SK-N-SH treated with all-trans-retinoic acid at 6 μM for 48 hours (cell line): Measurements from ENCODE around the gene ZNF8.

Experiments
- ATAC-seq: fragments of 200-7000 bp; cut with Tn5 transposase; 3 replicates; pipeline ENCODE4 v1.9.1; 2020; ENCODE audit warnings: mild to moderate bottlenecking, moderate library complexity
- ARNTL ChIP-seq: fragments of 450-650 bp; formaldehyde crosslinking; IDR thresholded peaks from 2 replicates; pipeline ENCODE4 v1.5.0; 2020; ENCODE audit warnings: low read depth, mild to moderate bottlenecking, moderate library complexity, borderline replicate concordance
- BACH2 ChIP-seq: fragments of 250-450 bp; sonication (Bioruptor Pico); IDR thresholded peaks from 2 replicates; pipeline ENCODE4 v1.9.0; 2021; ENCODE audit warnings: mild to moderate bottlenecking, borderline replicate concordance
- CREB5 ChIP-seq: fragments of 250-450 bp; sonication (Bioruptor Pico); IDR thresholded peaks from 2 replicates; pipeline ENCODE4 v1.5.1; 2020; ENCODE audit warnings: low read depth, mild to moderate bottlenecking, moderate library complexity
- CSDC2 ChIP-seq: fragments of 250-450 bp; sonication (Bioruptor Pico); IDR thresholded peaks from 2 replicates; pipeline ENCODE4 v1.5.0; 2020; ENCODE audit warnings: mild to moderate bottlenecking, moderate library complexity
- CSRNP3 ChIP-seq: fragments of 250-450 bp; sonication (Bioruptor Pico); IDR thresholded peaks from 2 replicates; pipeline ENCODE4 v1.5.1; 2021; ENCODE audit warnings: mild to moderate bottlenecking, moderate library complexity
- ESRRG ChIP-seq: fragments of 250-450 bp; sonication (Bioruptor Pico); IDR thresholded peaks from 2 replicates; pipeline ENCODE4 v1.6.1; 2021; ENCODE audit warnings: mild to moderate bottlenecking
- GLIS3 ChIP-seq: fragments of 250-450 bp; sonication (Bioruptor Pico); IDR thresholded peaks from 2 replicates; pipeline ENCODE4 v1.5.0; 2020; ENCODE audit warnings: mild to moderate bottlenecking, moderate library complexity
- ISL1 ChIP-seq: fragments of 250-450 bp; sonication (Bioruptor Pico); IDR thresholded peaks from 2 replicates; pipeline ENCODE4 v2.1.2; 2022; ENCODE audit warnings: mild to moderate bottlenecking, moderate library complexity
- OSR1 ChIP-seq: fragments of 250-450 bp; sonication (Bioruptor Pico); IDR thresholded peaks from 2 replicates; pipeline ENCODE4 v1.8.0; 2022; ENCODE audit warnings: moderate library complexity, mild to moderate bottlenecking, inconsistent platforms
- PATZ1 ChIP-seq: fragments of 250-450 bp; sonication (Bioruptor Pico); IDR thresholded peaks from 2 replicates; pipeline ENCODE4 v1.8.0; 2020; ENCODE audit warnings: mild to moderate bottlenecking, moderate library complexity, borderline replicate concordance
- POU6F1 ChIP-seq: fragments of 250-450 bp; sonication (Bioruptor Pico); IDR thresholded peaks from 2 replicates; pipeline ENCODE4 v1.8.0; 2021; ENCODE audit warnings: low read depth, mild to moderate bottlenecking, moderate library complexity, borderline replicate concordance
- PPARA ChIP-seq: fragments of 250-450 bp; sonication (Bioruptor Pico); IDR thresholded peaks from 2 replicates; pipeline ENCODE4 v1.5.0; 2020; ENCODE audit warnings: mild to moderate bottlenecking, borderline replicate concordance
- RARB ChIP-seq: fragments of 250-450 bp; sonication (Bioruptor Pico); IDR thresholded peaks from 2 replicates; pipeline ENCODE4 v1.8.0; 2021; ENCODE audit warnings: mild to moderate bottlenecking, moderate library complexity
- SNAI2 ChIP-seq: fragments of 250-450 bp; sonication (Bioruptor Pico); IDR thresholded peaks from 2 replicates; pipeline ENCODE4 v1.5.0; 2020; ENCODE audit warnings: mild to moderate bottlenecking, moderate library complexity
- TCF4 ChIP-seq: fragments of 250-450 bp; sonication (Bioruptor Pico); IDR thresholded peaks from 2 replicates; pipeline ENCODE4 v1.8.0; 2021; ENCODE audit warnings: mild to moderate bottlenecking, moderate library complexity, borderline replicate concordance
- ZC3H10 ChIP-seq: fragments of 250-450 bp; sonication (Bioruptor Pico); IDR thresholded peaks from 2 replicates; pipeline ENCODE4 v1.5.1; 2021; ENCODE audit warnings: mild to moderate bottlenecking, moderate library complexity
- ZFP3 ChIP-seq: fragments of 250-450 bp; sonication (Bioruptor Pico); IDR thresholded peaks from 2 replicates; pipeline ENCODE4 v1.5.0; 2020; ENCODE audit warnings: mild to moderate bottlenecking, moderate library complexity
- ZFP30 ChIP-seq: fragments of 450-650 bp; formaldehyde crosslinking; IDR thresholded peaks from 2 replicates; pipeline ENCODE4 v1.5.0; 2022; ENCODE audit warnings: mild to moderate bottlenecking, moderate library complexity

Gene ZNF8

GRCh38 chr19:58335630-58336029 is 56.9 kb downstream of the ZNF8 start:
- no peak for TF ChIP-seq ZFP30 (CRISPR knock-in tag)
- TF ChIP-seq SNAI2 = no peak
- no peak for TF ChIP-seq BACH2
- TF ChIP-seq PPARA = no peak
- TF ChIP-seq RARB (CRISPR knock-in tag) = no peak
- no peak for TF ChIP-seq CREB5
- ATAC-seq = no peak

- TF ChIP-seq BACH2 (no peak), GLIS3 (CRISPR knock-in tag) (no peak), RARB (CRISPR knock-in tag) (no peak), ARNTL (no peak), SNAI2 (no peak), PATZ1 (CRISPR knock-in tag) (no peak), ISL1 (CRISPR knock-in tag) (no peak), ZC3H10 (no peak)
- ATAC-seq = no peak
Observed at GRCh38 chr19:58336216-58336615, 57.5 kb downstream of the ZNF8 start.

- TF ChIP-seq RARB (CRISPR knock-in tag) = no peak
- TF ChIP-seq CREB5 = no peak
- TF ChIP-seq ZFP3 (CRISPR knock-in tag) = no peak
- TF ChIP-seq CSRNP3 (CRISPR knock-in tag) = no peak
- no peak for ATAC-seq
Observed at GRCh38 chr19:58336820-58337219, 58.1 kb downstream of the ZNF8 start.

- TF ChIP-seq PATZ1 (CRISPR knock-in tag) (no peak), ZC3H10 (no peak), POU6F1 (CRISPR knock-in tag) (no peak), BACH2 (no peak), ESRRG (CRISPR knock-in tag) (no peak), PPARA (no peak)
- ATAC-seq = no peak
Observed at GRCh38 chr19:58338336-58338735, 59.6 kb downstream of the ZNF8 start.

GRCh38 chr19:58338825-58339558 is 60.2 kb downstream of the ZNF8 start:
- no peak for TF ChIP-seq TCF4
- no peak for TF ChIP-seq GLIS3 (CRISPR knock-in tag)
- TF ChIP-seq CSDC2 (CRISPR knock-in tag) = no peak
- no peak for TF ChIP-seq OSR1
- TF ChIP-seq BACH2 = no peak
- no peak for TF ChIP-seq ZFP30 (CRISPR knock-in tag)
- TF ChIP-seq PPARA = no peak
- no peak for ATAC-seq
